Panc1 (cell line): ENCODE measurements around the gene CNTN1. TPM values are rescaled to one million over a fixed set of nuclear protein-coding genes. Genes with fewer than 3 reads are reported as not detected.

ENCODE experiments used
- ATAC-seq: fragments of 200-7000 bp; cut with Tn5 transposase; 2 replicates; pipeline ENCODE4 v1.9.1; 2020; ENCODE audit warnings: mild to moderate bottlenecking, moderate library complexity
- BruUV-seq: library from RNA; stranded (reverse); fragments of 400-500 nt; replicated peaks from 2 replicates; lab custom pipeline; 2021; lab: Mats Ljungman, UMichigan
- CTCF ChIA-PET: fragments of 300-600 bp; sonication (Branson Sonifier 250); formaldehyde crosslinking; loops from one replicate; lab custom pipeline; 2022; ENCODE audit warnings: antibody characterized with exemption; lab: Charles Lee
- POLR2A ChIA-PET: fragments of 300-600 bp; sonication (Branson Sonifier 250); formaldehyde crosslinking; loops from one replicate; lab custom pipeline; 2022; ENCODE audit warnings: antibody characterized with exemption; lab: Charles Lee
- DNase-seq: peaks from one replicate; pipeline ENCODE4 v3.0.0-alpha.2; 2010; ENCODE audit warnings: low read depth, low spot score
- H3K27ac ChIP-seq: 2 replicates; pipeline ENCODE4 v1.5.1; 2011; ENCODE audit warnings: mild to moderate bottlenecking, low read length, inconsistent platforms
- H3K27me3 ChIP-seq: fragments of 200-500 bp; sonication (Bioruptor generic); 2 replicates; pipeline ENCODE4 v1.6.0; 2014; ENCODE audit warnings: low read length, inconsistent platforms; ENCODE audit not compliant: control insufficient read depth, insufficient read depth
- H3K36me3 ChIP-seq: fragments of 200-500 bp; sonication (Bioruptor generic); 2 replicates; pipeline ENCODE4 v1.5.1; 2014; ENCODE audit warnings: inconsistent platforms, mild to moderate bottlenecking, low read length, moderate library complexity; ENCODE audit not compliant: control insufficient read depth, insufficient read depth
- H3K4me1 ChIP-seq: 2 replicates; pipeline ENCODE4 v1.5.1; 2011; ENCODE audit warnings: inconsistent platforms, mild to moderate bottlenecking, low read length, moderate library complexity; ENCODE audit not compliant: control insufficient read depth, insufficient read depth
- H3K4me3 ChIP-seq, 2 experiments: 2 replicates each; pipeline ENCODE4 v1.5.1; 2011 to 2012; ENCODE audit warnings: low read depth in 2 of 2, low read length in 2 of 2, mild to moderate bottlenecking in 2 of 2, inconsistent platforms in 1 of 2, moderate library complexity in 1 of 2
- H3K9me3 ChIP-seq: fragments of 200-500 bp; sonication (Bioruptor generic); 2 replicates; pipeline ENCODE4 v1.5.1; 2014; ENCODE audit warnings: low read depth, mild to moderate bottlenecking, inconsistent platforms, low read length, moderate library complexity; ENCODE audit not compliant: control insufficient read depth, insufficient read depth
- POLR2AphosphoS5 ChIP-seq: IDR thresholded peaks from 2 replicates; pipeline ENCODE4 v1.6.1; 2012; ENCODE audit warnings: mild to moderate bottlenecking, low read depth, low read length, moderate library complexity
- SIN3A ChIP-seq: IDR thresholded peaks from 2 replicates; pipeline ENCODE4 v1.6.1; 2012; ENCODE audit warnings: low read depth, mild to moderate bottlenecking, low read length, moderate library complexity, borderline replicate concordance; ENCODE audit not compliant: insufficient read depth
- TCF7L2 ChIP-seq: IDR thresholded peaks from 2 replicates; pipeline ENCODE4 v1.6.1; 2011; ENCODE audit warnings: mild to moderate bottlenecking, low read depth, low read length, inconsistent platforms
- in situ Hi-C: cut with HindIII; loops from 2 replicates; pipeline ENCODE4 v1.10.0; 2016; ENCODE audit warnings: low sequenced_read_pairs, low pct_unique_long_range_greater_than_20kb
- intact Hi-C: fragments of 100-400 bp; cut with micrococcal nuclease; formaldehyde crosslinking; loops from one replicate; pipeline ENCODE4 v1.10.0; 2022; ENCODE audit not compliant: unreplicated experiment
- total RNA-seq: library from RNA; stranded (reverse); gene quantifications from one replicate; pipeline ENCODE4 v1.2.1, GENCODE V29; 2021; ENCODE audit not compliant: unreplicated experiment
- TF ChIP-seq, protein P1 (sequence below), 2 experiments: IDR thresholded peaks; 2 replicates each; pipeline ENCODE4 v1.6.1; 2011 to 2012; ENCODE audit warnings: low read depth in 2 of 2, control low read depth in 1 of 2, low read length in 1 of 2, mild to moderate bottlenecking in 1 of 2, moderate library complexity in 1 of 2; ENCODE audit not compliant: insufficient read depth in 1 of 2
- TF ChIP-seq, protein P2 (sequence below): fragments of 450-650 bp; IDR thresholded peaks from 2 replicates; pipeline ENCODE4 v1.5.1; 2017; ENCODE audit warnings: mild to moderate bottlenecking

The CNTN1 gene
- total RNA-seq, 1 experiment from 2014 or later, result not detected

DNA sequence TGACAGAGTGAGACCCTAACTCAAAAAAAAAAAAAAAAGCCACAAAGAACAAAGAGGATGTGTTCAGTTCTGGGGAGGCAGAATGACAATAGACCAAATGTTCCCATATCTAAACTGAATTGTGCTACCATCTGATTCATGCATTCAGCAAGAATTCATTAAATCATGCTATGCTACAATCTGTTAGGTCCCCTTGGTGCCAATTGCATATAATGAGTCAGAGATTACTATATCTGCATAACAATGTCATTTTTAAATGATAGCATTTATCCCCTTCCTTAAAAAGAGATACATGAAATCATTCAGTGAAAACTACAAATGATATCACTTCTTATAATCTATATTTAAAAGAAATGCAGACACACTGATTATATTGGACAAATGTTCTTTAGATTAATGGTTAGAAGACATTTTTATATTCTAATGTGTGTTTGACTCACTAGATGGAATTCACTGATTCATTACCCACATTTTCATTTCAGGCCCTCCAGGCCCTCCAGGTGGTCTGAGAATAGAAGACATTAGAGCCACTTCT, 288.3 kb downstream of the CNTN1 start:
- H3K27me3 ChIP-seq, result no peaks in the 10 kb centered on the region
- intact Hi-C loops (no loop called here), in situ Hi-C loops (no loop called here)
- H3K9me3 ChIP-seq, result no peaks in the 10 kb centered on the region; the same call in 1 of the 2 replicates
- BruUV-seq, result no TSS peak
- DNase-seq, result no peak
- no peak overlapping the region for H3K27ac ChIP-seq
- no peaks in the 10 kb centered on the region for H3K36me3 ChIP-seq
- no peaks in the 10 kb centered on the region for H3K4me1 ChIP-seq
- ChIA-PET POLR2A (no interaction called here), CTCF (no interaction called here)
- H3K4me3 ChIP-seq, result no peak overlapping the region
- TF ChIP-seq POLR2AphosphoS5 (no peak), SIN3A (no peak), TCF7L2 (no peak)
- TF ChIP-seq, protein P1, sequence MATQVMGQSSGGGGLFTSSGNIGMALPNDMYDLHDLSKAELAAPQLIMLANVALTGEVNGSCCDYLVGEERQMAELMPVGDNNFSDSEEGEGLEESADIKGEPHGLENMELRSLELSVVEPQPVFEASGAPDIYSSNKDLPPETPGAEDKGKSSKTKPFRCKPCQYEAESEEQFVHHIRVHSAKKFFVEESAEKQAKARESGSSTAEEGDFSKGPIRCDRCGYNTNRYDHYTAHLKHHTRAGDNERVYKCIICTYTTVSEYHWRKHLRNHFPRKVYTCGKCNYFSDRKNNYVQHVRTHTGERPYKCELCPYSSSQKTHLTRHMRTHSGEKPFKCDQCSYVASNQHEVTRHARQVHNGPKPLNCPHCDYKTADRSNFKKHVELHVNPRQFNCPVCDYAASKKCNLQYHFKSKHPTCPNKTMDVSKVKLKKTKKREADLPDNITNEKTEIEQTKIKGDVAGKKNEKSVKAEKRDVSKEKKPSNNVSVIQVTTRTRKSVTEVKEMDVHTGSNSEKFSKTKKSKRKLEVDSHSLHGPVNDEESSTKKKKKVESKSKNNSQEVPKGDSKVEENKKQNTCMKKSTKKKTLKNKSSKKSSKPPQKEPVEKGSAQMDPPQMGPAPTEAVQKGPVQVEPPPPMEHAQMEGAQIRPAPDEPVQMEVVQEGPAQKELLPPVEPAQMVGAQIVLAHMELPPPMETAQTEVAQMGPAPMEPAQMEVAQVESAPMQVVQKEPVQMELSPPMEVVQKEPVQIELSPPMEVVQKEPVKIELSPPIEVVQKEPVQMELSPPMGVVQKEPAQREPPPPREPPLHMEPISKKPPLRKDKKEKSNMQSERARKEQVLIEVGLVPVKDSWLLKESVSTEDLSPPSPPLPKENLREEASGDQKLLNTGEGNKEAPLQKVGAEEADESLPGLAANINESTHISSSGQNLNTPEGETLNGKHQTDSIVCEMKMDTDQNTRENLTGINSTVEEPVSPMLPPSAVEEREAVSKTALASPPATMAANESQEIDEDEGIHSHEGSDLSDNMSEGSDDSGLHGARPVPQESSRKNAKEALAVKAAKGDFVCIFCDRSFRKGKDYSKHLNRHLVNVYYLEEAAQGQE (IDR thresholded peaks at IDR 0.05; ENCODE audit: insufficient read depth in 1 of 2, low read depth in 2 of 2, low read length in 1 of 2), result no peak
- TF ChIP-seq, protein P2, sequence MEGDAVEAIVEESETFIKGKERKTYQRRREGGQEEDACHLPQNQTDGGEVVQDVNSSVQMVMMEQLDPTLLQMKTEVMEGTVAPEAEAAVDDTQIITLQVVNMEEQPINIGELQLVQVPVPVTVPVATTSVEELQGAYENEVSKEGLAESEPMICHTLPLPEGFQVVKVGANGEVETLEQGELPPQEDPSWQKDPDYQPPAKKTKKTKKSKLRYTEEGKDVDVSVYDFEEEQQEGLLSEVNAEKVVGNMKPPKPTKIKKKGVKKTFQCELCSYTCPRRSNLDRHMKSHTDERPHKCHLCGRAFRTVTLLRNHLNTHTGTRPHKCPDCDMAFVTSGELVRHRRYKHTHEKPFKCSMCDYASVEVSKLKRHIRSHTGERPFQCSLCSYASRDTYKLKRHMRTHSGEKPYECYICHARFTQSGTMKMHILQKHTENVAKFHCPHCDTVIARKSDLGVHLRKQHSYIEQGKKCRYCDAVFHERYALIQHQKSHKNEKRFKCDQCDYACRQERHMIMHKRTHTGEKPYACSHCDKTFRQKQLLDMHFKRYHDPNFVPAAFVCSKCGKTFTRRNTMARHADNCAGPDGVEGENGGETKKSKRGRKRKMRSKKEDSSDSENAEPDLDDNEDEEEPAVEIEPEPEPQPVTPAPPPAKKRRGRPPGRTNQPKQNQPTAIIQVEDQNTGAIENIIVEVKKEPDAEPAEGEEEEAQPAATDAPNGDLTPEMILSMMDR, result no peak
- no peak for ATAC-seq

DNA sequence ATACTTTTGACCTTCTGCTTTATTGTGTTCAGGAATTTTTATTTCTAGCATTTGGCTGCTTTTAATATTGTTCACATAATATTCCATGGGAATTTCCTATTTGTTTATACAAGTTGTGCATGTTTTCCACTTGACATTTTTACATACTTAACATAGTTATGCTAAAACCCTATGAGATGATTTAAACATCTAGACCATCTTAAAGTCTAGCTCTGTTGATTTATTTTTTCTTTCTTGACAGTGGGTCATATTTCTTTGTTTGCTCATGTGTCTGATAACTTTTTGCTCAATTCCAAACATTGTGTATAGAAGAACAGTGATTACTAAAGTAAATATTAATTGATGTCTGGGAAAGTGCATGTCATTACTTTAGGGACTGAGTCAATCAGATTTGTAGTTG, 293.8 kb downstream of the CNTN1 start:
- no peaks in the 10 kb centered on the region for H3K36me3 ChIP-seq
- in situ Hi-C loops (no loop called here), intact Hi-C loops (no loop called here)
- H3K4me1 ChIP-seq, result no peaks in the 10 kb centered on the region
- ChIA-PET POLR2A (no interaction called here), CTCF (no interaction called here)
- ATAC-seq, result no peak
- no peak for DNase-seq
- no peak for TF ChIP-seq POLR2AphosphoS5
- TF ChIP-seq TCF7L2, result no peak
- TF ChIP-seq, protein P2, result no peak
- TF ChIP-seq SIN3A, result no peak
- TF ChIP-seq, protein P1 (IDR thresholded peaks at IDR 0.05; ENCODE audit: insufficient read depth in 1 of 2, low read depth in 2 of 2, low read length in 1 of 2), result no peak
- no TSS peak for BruUV-seq
- H3K27ac ChIP-seq, result no peak overlapping the region
- H3K27me3 ChIP-seq, result no peaks in the 10 kb centered on the region
- no peak overlapping the region for H3K4me3 ChIP-seq
- H3K9me3 ChIP-seq, result no peaks in the 10 kb centered on the region; the same call in 1 of the 2 replicates
